ENCODE data around the gene TH.

DNA sequence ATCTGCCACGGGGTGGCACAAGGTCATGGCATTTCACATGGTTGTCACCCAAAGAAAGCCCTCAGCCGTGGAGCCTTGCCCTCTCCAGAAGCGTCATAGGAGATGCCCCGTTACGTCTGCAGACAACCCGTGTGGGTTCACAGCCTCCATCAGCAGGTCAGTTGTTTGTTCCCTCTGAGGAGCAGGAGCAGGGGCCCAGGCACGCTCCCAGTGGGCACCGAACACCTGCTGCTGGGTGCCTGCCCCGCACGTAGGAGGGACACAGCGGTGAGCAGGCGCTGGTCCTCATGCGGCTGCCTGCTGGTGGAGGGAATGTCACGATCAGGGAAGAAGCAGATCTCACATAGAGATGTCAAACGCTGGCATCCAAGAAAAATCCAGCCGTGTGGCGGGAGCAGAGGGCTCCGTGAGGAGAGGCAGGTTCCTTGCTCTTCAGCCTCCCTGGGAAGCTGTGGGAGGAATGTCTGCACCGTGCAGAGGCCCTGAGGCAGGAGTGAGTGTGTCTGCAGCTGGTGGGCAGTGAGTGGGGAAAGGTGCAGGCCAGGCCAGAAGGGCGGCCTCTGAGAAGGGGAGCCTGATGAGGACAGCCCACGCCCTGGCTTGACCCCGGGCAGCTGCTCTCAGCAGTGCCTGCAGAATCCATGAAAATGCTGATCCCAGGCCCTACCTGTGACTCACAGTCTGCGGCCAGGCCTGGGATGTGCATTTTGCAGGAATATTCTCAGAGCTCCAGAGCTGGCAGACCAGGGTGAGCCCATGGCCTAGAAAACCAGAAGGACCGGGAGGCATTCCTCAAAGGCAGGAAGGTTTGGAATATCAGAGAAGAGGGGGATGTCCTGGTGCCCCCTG, 36.4 kb upstream of the TH start:
- TF ChIP-seq CTCF (IDR thresholded peaks at IDR 0.05) (no peak), EZH2 (IDR thresholded peaks at IDR 0.05) (no peak)

Data from neural progenitor cell (in vitro differentiated cells).